GM23338 (cell line): Measurements from ENCODE around the gene CHCHD3. TPM values are rescaled to one million over a fixed set of nuclear protein-coding genes. Genes with fewer than 3 reads are reported as not detected.

Experiments used
- ATAC-seq: fragments of 200-7000 bp; cut with Tn5 transposase; 3 replicates; pipeline ENCODE4 v1.9.1; 2020
- DNase-seq: peaks from one replicate; pipeline ENCODE4 v3.0.0-alpha.2; 2015; ENCODE audit warnings: low spot score
- H2AFZ ChIP-seq: fragments of 200-600 bp; sonication (generic); 2 replicates; pipeline ENCODE4 v1.8.0; 2016; ENCODE audit warnings: antibody characterized with exemption, mild to moderate bottlenecking, moderate library complexity
- H3F3A ChIP-seq: fragments of 200-600 bp; sonication (generic); replicated peaks from 2 replicates; pipeline ENCODE4 v1.8.0; 2017; ENCODE audit warnings: antibody characterized with exemption, mixed run types, low read depth
- H3K27ac ChIP-seq: fragments of 200-600 bp; sonication (generic); 2 replicates; pipeline ENCODE4 v1.6.1; 2016; ENCODE audit warnings: low read depth
- H3K27me3 ChIP-seq: fragments of 200-600 bp; sonication (generic); 2 replicates; pipeline ENCODE4 v1.8.0; 2016; ENCODE audit warnings: mild to moderate bottlenecking, mixed run types, moderate library complexity; ENCODE audit not compliant: insufficient read depth
- H3K36me3 ChIP-seq: fragments of 200-600 bp; sonication (generic); 2 replicates; pipeline ENCODE4 v1.8.0; 2016; ENCODE audit warnings: mild to moderate bottlenecking; ENCODE audit not compliant: insufficient read depth
- H3K4me1 ChIP-seq: fragments of 200-600 bp; sonication (generic); 2 replicates; pipeline ENCODE4 v1.8.0; 2016; ENCODE audit warnings: mild to moderate bottlenecking, moderate library complexity; ENCODE audit not compliant: insufficient read depth
- H3K4me2 ChIP-seq: fragments of 200-600 bp; sonication (generic); 2 replicates; pipeline ENCODE4 v1.7.1; 2017; ENCODE audit warnings: mixed run types
- H3K4me3 ChIP-seq: fragments of 200-600 bp; sonication (generic); 2 replicates; pipeline ENCODE4 v1.6.1; 2016; ENCODE audit warnings: mixed run types
- H3K79me2 ChIP-seq: fragments of 200-600 bp; sonication (generic); replicated peaks from 2 replicates; pipeline ENCODE4 v1.8.0; 2017; ENCODE audit warnings: mild to moderate bottlenecking; ENCODE audit not compliant: insufficient read depth
- H3K9me2 ChIP-seq: fragments of 200-600 bp; sonication (generic); 2 replicates; pipeline ENCODE4 v1.8.0; 2017; ENCODE audit not compliant: insufficient read depth
- H4K20me1 ChIP-seq: fragments of 200-600 bp; sonication (generic); replicated peaks from 2 replicates; pipeline ENCODE4 v1.8.0; 2017; ENCODE audit warnings: mild to moderate bottlenecking; ENCODE audit not compliant: insufficient read depth
- H3K27ac Mint-ChIP-seq: 2 replicates; pipeline ENCODE4 v1.8.0; 2020; ENCODE audit warnings: inconsistent platforms, mild to moderate bottlenecking, moderate library complexity, mixed read lengths
- H3K27me3 Mint-ChIP-seq: 3 replicates; pipeline ENCODE4 v1.8.0; 2022; ENCODE audit warnings: low read depth, mild to moderate bottlenecking, moderate library complexity, mixed read lengths, inconsistent platforms; ENCODE audit not compliant: insufficient read depth, poor library complexity
- H3K36me3 Mint-ChIP-seq: 3 replicates; pipeline ENCODE4 v1.8.0; 2021; ENCODE audit warnings: low read depth, mild to moderate bottlenecking, inconsistent platforms, moderate library complexity, mixed read lengths
- H3K4me1 Mint-ChIP-seq: 3 replicates; pipeline ENCODE4 v1.8.0; 2020; ENCODE audit warnings: mild to moderate bottlenecking, inconsistent platforms, mixed read lengths
- H3K4me3 Mint-ChIP-seq: 3 replicates; pipeline ENCODE4 v1.8.0; 2021; ENCODE audit warnings: moderate library complexity, mild to moderate bottlenecking, inconsistent platforms, mixed read lengths
- H3K9me3 Mint-ChIP-seq: 3 replicates; pipeline ENCODE4 v1.8.0; 2020; ENCODE audit warnings: moderate library complexity, mild to moderate bottlenecking, inconsistent platforms, mixed read lengths
- CREB1 ChIP-seq: fragments of 250-450 bp; sonication (Bioruptor Pico); IDR thresholded peaks from 2 replicates; pipeline ENCODE4 v1.5.0; 2020; ENCODE audit warnings: low read depth, mild to moderate bottlenecking, moderate library complexity
- EZH2 ChIP-seq: fragments of 200-600 bp; sonication (generic); IDR thresholded peaks from one replicate; pipeline ENCODE4 v1.8.0; 2017; ENCODE audit warnings: antibody characterized with exemption, mild to moderate bottlenecking, low read depth; ENCODE audit not compliant: unreplicated experiment
- EZH2phosphoT487 ChIP-seq: fragments of 200-600 bp; sonication (generic); IDR thresholded peaks from one replicate; pipeline ENCODE4 v1.8.1; 2018; ENCODE audit warnings: antibody characterized with exemption; ENCODE audit not compliant: unreplicated experiment
- JUNB ChIP-seq: IDR thresholded peaks from one replicate; pipeline ENCODE4 v1.6.1; 2016; ENCODE audit warnings: antibody characterized with exemption; ENCODE audit not compliant: unreplicated experiment
- NANOG ChIP-seq: IDR thresholded peaks from 2 replicates; pipeline ENCODE4 v1.6.1; 2016; ENCODE audit warnings: antibody characterized with exemption, borderline replicate concordance
- POLR2AphosphoS5 ChIP-seq: IDR thresholded peaks from 2 replicates; pipeline ENCODE4 v1.6.1; 2016; ENCODE audit warnings: antibody characterized with exemption, low read depth
- STAT1 ChIP-seq: IDR thresholded peaks from one replicate; pipeline ENCODE4 v1.6.1; 2016; ENCODE audit warnings: antibody characterized with exemption; ENCODE audit not compliant: unreplicated experiment
- ZNF331 ChIP-seq: fragments of 250-450 bp; sonication (Bioruptor Pico); IDR thresholded peaks from 2 replicates; pipeline ENCODE4 v1.5.0; 2020; ENCODE audit warnings: low read depth, mild to moderate bottlenecking, moderate library complexity
- polyA plus RNA-seq: library from polyadenylated mRNA; unstranded; fragments of >200 nt; fragmentation: Nextera tagmentation; extraction: Ambion mirVana; gene quantifications from 2 replicates; pipeline ENCODE4 v1.2.1, GENCODE V29; 2016
- total RNA-seq: library from RNA; depleted of rRNA; stranded (reverse); fragments of >200 nt; shearing (Covaris generic); gene quantifications from 2 replicates; pipeline ENCODE4 v1.2.3, GENCODE V29; 2014
- TF ChIP-seq, protein P1 (sequence below): IDR thresholded peaks from one replicate; pipeline ENCODE4 v1.6.1; 2018; ENCODE audit warnings: antibody characterized with exemption; ENCODE audit not compliant: unreplicated experiment
- TF ChIP-seq, protein P2 (sequence below): IDR thresholded peaks from 2 replicates; pipeline ENCODE4 v1.6.1; 2016; ENCODE audit warnings: antibody characterized with exemption
- TF ChIP-seq, protein P3 (sequence below), 2 experiments: fragments of 200-600 bp in 1 of 2; sonication (generic) in 1 of 2; conservative IDR thresholded peaks; 2 replicates each; pipeline versions ENCODE4 v1.5.1 to v1.6.1; 2016 to 2017; ENCODE audit warnings: antibody characterized with exemption in 2 of 2, low read depth in 2 of 2, mild to moderate bottlenecking in 2 of 2, moderate library complexity in 1 of 2

The CHCHD3 gene
- total and polyA plus RNA-seq, 2 experiments from 2014 or later: 107 to 131 TPM

DNA sequence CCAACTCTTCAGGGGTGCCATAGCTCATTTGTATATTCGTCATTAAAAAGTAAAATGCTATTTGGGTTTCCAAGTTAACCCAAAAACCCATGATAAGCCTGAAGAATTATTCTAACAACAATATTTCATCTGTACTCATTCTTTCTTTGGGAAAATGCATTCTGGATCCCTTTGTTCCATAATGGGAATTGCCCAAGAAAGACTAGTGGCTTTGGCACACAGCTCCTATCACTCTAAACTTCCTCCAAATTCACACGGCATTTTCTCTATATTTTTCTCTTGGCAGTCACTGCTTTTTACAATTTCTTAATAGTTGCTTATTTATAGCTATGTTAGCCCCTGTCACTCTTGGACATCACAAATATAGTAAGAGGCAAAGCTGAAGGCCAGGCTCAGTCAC is 29.1 kb downstream of the CHCHD3 start:
- no peak overlapping the region for H3K27ac Mint-ChIP-seq
- no peak for TF ChIP-seq NANOG
- TF ChIP-seq, protein P1, sequence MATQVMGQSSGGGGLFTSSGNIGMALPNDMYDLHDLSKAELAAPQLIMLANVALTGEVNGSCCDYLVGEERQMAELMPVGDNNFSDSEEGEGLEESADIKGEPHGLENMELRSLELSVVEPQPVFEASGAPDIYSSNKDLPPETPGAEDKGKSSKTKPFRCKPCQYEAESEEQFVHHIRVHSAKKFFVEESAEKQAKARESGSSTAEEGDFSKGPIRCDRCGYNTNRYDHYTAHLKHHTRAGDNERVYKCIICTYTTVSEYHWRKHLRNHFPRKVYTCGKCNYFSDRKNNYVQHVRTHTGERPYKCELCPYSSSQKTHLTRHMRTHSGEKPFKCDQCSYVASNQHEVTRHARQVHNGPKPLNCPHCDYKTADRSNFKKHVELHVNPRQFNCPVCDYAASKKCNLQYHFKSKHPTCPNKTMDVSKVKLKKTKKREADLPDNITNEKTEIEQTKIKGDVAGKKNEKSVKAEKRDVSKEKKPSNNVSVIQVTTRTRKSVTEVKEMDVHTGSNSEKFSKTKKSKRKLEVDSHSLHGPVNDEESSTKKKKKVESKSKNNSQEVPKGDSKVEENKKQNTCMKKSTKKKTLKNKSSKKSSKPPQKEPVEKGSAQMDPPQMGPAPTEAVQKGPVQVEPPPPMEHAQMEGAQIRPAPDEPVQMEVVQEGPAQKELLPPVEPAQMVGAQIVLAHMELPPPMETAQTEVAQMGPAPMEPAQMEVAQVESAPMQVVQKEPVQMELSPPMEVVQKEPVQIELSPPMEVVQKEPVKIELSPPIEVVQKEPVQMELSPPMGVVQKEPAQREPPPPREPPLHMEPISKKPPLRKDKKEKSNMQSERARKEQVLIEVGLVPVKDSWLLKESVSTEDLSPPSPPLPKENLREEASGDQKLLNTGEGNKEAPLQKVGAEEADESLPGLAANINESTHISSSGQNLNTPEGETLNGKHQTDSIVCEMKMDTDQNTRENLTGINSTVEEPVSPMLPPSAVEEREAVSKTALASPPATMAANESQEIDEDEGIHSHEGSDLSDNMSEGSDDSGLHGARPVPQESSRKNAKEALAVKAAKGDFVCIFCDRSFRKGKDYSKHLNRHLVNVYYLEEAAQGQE: no peak
- Histone ChIP-seq H3K4me2 (no peak overlapping the region), H3K4me1 (peaks cover 42% of the 10 kb centered on the region), H3K4me3 (no peak overlapping the region), H4K20me1 (peaks cover 61% of the 10 kb centered on the region), H3K36me3 (no peaks in the 10 kb centered on the region), H3K79me2 (peaks cover 98% of the 10 kb centered on the region), H3F3A (no peaks in the 10 kb centered on the region), H3K27ac (no peak overlapping the region), H3K9me2 (no peaks in the 10 kb centered on the region), H3K27me3 (no peaks in the 10 kb centered on the region), H2AFZ (no peak overlapping the region)
- H3K27me3 Mint-ChIP-seq: peaks cover 5% of the 10 kb centered on the region
- DNase-seq: no peak
- no peaks in the 10 kb centered on the region for H3K36me3 Mint-ChIP-seq
- ATAC-seq: no peak
- H3K4me3 Mint-ChIP-seq: no peak overlapping the region
- peaks cover 53% of the 10 kb centered on the region for H3K4me1 Mint-ChIP-seq
- no peaks in the 10 kb centered on the region for H3K9me3 Mint-ChIP-seq

DNA sequence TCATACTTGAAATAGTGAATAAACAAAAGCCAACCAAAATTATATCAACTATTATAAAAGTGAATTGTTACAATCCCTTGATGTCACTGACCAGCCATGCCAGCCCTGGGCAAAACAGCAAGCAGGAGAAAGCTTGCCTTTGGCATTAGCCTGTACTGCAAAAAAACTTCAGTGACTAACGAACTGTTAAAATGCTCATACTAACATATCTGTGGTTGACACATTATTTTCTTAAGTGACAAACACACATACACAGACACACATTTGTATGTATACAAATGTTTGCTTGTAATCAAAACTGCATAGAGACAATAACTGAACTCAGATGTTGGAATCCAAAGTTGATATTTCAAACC is 29.5 kb downstream of the CHCHD3 start:
- ATAC-seq (no peak), DNase-seq (no peak)
- Histone ChIP-seq H3K79me2 (peaks cover 98% of the 10 kb centered on the region), H2AFZ (no peak overlapping the region), H3K36me3 (no peaks in the 10 kb centered on the region), H3K4me2 (no peak overlapping the region), H3K4me1 (peaks cover 41% of the 10 kb centered on the region), H3K27ac (no peak overlapping the region), H3K9me2 (no peaks in the 10 kb centered on the region), H3F3A (no peaks in the 10 kb centered on the region), H4K20me1 (peaks cover 60% of the 10 kb centered on the region), H3K27me3 (no peaks in the 10 kb centered on the region), H3K4me3 (no peak overlapping the region)
- Mint-ChIP-seq H3K27ac (no peak overlapping the region), H3K36me3 (peaks cover 2% of the 10 kb centered on the region; the same call in 1 of the 3 replicates), H3K4me1 (peaks cover 56% of the 10 kb centered on the region), H3K27me3 (peaks cover 5% of the 10 kb centered on the region), H3K4me3 (no peak overlapping the region), H3K9me3 (no peaks in the 10 kb centered on the region)
- TF ChIP-seq CREB1 (CRISPR knock-in tag) (no peak), EZH2 (no peak), JUNB (no peak), NANOG (no peak), ZNF331 (no peak), POLR2AphosphoS5 (no peak), EZH2phosphoT487 (no peak), STAT1 (no peak)
- TF ChIP-seq, protein P2, sequence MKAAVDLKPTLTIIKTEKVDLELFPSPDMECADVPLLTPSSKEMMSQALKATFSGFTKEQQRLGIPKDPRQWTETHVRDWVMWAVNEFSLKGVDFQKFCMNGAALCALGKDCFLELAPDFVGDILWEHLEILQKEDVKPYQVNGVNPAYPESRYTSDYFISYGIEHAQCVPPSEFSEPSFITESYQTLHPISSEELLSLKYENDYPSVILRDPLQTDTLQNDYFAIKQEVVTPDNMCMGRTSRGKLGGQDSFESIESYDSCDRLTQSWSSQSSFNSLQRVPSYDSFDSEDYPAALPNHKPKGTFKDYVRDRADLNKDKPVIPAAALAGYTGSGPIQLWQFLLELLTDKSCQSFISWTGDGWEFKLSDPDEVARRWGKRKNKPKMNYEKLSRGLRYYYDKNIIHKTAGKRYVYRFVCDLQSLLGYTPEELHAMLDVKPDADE: no peak
- TF ChIP-seq, protein P3, sequence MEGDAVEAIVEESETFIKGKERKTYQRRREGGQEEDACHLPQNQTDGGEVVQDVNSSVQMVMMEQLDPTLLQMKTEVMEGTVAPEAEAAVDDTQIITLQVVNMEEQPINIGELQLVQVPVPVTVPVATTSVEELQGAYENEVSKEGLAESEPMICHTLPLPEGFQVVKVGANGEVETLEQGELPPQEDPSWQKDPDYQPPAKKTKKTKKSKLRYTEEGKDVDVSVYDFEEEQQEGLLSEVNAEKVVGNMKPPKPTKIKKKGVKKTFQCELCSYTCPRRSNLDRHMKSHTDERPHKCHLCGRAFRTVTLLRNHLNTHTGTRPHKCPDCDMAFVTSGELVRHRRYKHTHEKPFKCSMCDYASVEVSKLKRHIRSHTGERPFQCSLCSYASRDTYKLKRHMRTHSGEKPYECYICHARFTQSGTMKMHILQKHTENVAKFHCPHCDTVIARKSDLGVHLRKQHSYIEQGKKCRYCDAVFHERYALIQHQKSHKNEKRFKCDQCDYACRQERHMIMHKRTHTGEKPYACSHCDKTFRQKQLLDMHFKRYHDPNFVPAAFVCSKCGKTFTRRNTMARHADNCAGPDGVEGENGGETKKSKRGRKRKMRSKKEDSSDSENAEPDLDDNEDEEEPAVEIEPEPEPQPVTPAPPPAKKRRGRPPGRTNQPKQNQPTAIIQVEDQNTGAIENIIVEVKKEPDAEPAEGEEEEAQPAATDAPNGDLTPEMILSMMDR (conservative IDR thresholded peaks at IDR 0.05; ENCODE audit: low read depth in 2 of 2): no peak
